NCI-H510A (cell line): Measurements from ENCODE around the gene GATAD2B.
"Not testable (repeated sequence)": the region's sequence is repeated elsewhere in the genome, so short reads cannot be mapped to it uniquely, and the experiment has no call there.

ENCODE experiments used
- DNase-seq: peaks from one replicate; lab custom pipeline; 2025; lab: John Stamatoyannopoulos, UW

GATAD2B gene

DNA sequence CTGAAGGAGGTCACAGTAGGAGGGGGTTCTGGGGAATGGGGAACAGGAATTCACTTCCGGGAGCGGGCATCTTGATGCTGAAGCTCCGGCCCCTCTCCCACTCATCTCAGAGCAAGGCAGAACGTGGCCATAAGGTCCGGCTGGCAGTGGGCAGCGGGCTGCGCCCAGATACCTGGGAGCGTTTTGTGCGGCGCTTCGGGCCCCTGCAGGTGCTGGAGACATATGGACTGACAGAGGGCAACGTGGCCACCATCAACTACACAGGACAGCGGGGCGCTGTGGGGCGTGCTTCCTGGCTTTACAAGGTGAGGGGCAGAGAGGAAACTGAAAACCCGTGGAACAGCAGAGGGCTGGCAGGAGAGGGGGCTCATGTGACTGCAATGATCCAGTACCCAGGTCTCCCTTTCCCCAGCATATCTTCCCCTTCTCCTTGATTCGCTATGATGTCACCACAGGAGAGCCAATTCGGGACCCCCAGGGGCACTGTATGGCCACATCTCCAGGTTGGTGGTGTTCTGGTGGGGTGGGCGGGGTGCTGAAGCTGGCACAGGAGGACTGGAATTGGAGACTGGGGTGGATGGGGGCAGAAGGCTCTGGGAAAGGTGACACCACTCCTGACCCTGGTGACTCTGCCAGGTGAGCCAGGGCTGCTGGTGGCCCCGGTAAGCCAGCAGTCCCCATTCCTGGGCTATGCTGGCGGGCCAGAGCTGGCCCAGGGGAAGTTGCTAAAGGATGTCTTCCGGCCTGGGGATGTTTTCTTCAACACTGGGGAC, 144.5 kb downstream of the GATAD2B start:
- no peak for DNase-seq

DNA sequence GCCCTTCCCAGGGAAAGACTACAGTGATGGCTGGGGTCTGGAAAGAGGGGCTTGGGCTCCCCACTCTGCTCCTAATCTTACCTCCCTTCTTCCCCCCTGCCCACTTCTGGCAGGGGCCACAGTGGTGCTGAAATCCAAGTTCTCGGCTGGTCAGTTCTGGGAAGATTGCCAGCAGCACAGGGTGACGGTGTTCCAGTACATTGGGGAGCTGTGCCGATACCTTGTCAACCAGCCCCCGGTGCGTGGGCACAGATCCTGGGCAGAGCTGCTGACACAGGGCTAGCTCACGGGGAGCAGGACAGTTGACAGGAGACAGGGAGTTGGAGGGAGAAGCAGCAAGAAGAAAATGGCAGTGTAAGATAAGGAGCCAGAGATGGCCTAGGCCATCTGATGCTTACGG, 145.1 kb downstream of the GATAD2B start:
- no peak for DNase-seq

DNA sequence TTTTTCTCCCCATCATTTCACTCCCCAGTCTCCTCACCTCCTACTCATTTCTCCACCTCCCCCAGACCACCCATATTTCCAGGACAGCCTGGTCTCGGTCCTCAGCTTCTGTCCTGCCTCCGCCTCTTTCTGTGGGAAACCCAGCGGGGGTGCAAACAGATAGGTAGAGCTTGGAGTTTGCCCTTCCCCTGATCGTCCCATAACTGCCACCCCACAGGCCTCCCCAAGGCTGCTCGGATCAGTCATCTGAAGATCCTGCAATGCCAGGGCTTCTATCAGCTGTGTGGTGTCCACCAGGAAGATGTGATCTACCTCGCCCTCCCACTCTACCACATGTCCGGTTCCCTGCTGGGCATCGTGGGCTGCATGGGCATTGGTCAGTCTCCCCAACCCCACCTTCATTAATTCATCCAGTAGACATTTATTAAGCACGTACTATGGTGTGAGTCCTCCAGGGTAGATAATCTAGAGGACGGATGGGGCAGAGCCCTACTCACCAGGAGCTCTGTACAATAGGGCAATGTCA, 145.9 kb downstream of the GATAD2B start:
- DNase-seq: no peak

DNA sequence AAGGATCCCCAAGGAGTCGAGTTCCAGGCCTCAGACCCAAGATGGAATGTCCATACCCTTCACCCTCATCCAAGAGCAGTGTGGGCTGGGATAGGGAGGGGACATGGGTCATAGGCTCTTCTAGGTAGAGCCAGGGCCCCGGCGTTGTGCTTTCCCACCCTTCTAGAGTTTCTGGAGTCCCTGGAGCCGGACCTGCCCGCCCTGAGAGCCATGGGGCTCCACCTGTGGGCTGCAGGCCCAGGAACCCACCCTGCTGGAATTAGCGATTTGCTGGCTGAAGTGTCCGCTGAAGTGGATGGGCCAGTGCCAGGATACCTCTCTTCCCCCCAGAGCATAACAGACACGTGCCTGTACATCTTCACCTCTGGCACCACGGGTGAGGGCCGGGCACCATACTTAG, 146.4 kb downstream of the GATAD2B start:
- no peak for DNase-seq

DNA sequence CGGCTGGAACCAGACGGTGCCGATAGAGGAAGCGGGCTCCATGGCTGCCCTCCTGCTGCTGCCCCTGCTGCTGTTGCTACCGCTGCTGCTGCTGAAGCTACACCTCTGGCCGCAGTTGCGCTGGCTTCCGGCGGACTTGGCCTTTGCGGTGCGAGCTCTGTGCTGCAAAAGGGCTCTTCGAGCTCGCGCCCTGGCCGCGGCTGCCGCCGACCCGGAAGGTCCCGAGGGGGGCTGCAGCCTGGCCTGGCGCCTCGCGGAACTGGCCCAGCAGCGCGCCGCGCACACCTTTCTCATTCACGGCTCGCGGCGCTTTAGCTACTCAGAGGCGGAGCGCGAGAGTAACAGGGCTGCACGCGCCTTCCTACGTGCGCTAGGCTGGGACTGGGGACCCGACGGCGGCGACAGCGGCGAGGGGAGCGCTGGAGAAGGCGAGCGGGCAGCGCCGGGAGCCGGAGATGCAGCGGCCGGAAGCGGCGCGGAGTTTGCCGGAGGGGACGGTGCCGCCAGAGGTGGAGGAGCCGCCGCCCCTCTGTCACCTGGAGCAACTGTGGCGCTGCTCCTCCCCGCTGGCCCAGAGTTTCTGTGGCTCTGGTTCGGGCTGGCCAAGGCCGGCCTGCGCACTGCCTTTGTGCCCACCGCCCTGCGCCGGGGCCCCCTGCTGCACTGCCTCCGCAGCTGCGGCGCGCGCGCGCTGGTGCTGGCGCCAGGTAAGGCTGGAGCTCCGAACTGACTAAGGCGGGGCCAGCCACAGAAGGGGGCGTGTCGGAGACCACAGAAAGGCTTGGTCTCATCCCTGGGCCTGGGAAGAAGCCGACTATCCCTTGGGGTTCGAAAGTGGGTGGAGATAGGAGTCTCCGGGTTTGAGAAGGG, 147.1 kb downstream of the GATAD2B start:
- DNase-seq: peak; percentile 78

DNA sequence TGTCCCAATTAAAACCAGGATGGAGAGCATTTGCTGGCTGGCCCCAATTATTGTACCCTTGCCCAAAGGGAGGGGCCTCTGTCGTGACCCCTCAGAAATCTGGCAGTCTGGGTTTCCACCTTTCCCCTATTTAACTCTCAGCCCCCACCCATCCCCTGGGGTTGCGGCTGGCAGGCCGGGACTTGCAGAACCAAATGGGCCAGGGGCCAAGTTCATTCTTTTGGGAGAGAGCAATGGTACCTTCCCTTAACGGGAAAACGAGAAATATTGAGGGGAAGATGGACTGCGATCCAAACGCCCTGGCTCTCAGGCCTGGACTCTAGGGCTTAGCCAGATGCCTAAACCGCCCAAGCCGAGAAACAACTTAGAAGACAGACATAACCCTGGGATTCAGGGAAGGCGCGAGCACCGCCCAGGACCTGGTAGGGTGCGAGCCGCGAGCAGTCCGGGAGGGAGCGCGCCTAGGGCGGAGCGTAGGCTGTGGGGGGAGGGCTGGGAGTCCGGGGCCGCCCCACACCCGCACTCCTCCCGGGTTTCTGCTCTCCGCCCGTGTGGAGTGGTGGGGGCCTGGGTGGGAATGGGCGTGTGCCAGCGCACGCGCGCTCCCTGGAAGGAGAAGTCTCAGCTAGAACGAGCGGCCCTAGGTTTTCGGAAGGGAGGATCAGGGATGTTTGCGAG, 147.9 kb downstream of the GATAD2B start, which contains the start of gene SLC27A3:
Gene SLC27A3 (plus strand): TSS at position 628 of the 678 bp plus-strand sequence. CDS start 91 bp downstream, outside the sequence.
- DNase-seq: peak; percentile 78

DNA sequence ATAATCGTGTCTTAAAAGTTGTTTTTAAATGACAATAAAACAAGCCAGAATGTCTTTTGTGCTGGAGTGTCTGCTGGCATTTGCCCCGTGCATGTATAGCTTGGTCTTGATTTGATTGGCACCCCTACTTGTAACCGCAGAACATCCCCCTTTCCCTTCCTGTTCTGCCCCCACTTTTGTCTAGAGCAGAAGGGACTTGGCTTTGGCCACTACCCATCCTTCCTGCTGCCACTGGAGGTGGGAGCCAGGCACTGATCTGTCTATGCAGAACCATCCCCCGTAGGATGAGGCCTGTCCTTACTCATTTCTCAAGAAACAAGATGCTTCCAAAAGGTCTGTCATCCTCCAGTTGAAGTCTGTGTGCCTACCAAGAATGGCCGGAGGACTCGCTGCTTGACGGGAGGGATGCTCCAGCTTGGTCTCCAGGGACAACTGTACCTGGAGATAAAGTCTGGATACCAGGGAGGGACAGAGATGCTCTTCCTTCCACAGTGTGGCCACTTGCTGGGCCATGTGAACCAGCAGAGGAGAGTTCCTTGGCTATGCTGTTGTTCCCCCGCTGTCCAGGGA, 148.7 kb downstream of the GATAD2B start:
- DNase-seq: no peak

DNA sequence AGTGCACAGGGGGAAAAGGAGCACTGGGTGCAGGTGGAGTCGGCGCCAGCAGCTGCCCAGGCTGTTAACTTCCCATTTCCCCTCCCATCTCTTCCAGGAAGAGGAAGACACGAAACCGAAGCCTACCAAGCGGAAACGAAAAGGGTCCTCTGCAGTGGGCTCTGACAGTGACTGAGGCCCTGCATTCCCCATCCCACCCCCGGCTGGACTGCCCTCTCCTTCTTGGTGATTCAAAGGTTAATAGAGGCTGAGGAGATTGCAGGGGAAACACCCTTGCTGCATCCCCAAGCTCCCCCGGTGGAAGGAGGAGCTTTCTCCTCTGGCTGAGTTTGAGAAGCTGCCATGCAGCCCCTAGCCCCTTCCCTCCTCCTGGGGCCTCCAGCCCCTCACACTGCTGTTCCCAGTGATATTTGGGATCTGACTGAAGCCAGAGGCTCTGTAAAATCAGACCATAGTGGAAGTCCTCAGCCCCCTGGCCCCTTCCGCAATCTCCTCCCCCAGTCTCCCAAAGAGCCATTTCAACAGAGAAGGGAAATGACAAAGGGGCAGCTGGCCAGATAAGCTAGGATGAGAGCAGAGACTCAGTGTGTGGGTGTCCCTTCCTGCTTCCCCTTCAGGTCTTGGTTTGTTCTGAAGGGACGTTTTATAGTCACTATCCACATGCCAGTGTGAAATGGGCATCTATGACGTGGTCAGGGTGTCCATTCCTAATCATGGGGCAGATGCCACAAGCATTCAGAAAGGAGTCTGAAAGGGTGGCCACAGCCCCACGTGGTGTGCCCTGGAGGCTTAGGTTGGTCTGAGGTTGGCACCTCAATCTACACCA, 149.5 kb downstream of the GATAD2B start:
- DNase-seq: no peak

DNA sequence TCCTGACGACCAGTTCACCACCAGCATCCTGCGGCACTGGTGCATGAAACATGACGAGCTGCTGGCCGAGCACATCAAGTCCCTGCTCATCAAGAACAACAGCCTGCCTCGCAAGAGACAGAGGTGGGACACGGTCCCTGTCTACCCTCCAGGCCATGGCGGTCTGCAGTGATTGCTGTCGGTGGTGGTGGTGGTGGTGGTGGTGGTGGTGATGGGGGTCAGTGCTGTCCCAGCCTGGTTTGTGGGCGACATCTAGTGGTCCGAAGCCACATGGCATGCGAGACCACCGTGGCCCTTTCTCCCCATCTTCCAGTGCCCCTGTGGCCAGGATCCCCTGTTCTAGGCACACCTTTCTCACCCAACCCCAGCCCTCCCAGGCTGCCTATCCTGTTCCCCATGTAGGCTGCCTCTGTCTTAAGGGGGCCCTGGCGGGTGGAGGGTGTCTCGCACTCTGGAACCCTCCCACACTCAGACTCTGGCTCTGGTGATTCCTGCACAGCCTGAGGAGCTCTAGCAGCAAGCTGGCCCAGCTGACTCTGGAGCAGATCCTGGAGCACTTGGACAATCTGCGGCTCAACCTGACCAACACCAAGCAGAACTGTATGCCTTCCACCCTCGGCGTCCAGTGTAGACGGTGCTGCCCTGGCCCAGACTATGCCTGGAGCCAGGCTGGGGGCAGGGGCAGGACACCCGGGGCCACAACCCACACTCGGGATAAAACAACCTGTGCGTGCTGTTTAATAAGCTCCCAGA, 150.8 kb downstream of the GATAD2B start:
- no peak for DNase-seq

DNA sequence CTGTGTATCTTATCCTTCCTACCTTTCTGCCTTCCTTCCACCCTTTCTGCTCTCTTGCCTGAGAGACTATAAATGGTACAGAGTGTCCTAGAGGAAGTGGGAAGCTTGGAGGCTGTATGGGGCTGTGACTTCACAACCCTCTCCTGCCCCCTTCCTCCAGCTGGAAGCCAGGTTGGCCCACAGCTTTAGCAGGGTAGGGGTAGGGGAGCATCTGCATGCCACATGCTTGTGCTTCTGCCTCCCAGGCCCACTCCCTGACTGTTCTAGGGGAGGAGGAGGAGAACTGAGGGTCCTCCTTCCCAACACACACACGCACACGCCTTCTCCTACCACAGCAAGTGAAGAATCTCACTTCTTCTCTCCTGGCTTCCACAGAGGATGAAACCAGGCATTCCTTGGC, 151.5 kb downstream of the GATAD2B start:
- DNase-seq: no peak

DNA sequence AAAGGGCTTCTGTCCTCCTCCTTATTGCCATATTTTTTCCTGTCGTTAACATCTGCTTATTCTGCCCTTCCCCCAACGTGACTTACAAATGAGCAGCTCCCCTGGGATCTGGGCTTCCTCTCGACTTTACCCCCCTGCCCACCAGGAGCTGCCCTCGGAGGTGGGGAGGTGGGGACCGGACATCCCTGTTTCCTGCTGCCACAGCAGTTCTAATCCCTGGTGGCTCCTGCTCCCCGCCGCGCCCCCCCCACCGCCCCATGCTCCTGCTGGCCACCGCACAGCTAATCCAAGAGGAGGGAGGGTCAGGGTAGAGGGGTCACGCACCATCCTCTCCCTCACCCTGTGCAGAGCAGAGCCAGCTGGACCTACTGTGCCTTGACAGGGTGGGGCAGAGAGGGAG, 152.0 kb downstream of the GATAD2B start:
- no peak for DNase-seq

DNA sequence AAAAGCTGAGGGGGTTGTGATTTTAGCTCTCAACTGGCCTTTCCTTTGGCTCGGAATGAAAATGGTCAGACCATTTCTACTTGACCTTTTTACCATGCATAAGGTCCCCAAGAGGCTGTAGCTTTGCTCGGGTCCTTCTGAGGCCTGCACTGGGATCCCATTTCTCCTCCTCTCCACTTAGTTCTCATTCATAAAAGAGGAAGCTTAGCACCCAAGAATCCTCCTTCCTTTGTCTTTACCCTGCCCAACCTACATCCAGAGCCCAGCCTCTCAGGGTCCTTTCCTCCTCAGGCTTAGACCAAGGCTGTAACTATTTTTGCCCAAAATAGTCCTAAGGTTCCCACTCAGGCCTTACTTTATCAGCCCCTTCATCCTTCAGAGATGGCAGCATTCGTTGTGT, 153.6 kb downstream of the GATAD2B start:
- no peak for DNase-seq

DNA sequence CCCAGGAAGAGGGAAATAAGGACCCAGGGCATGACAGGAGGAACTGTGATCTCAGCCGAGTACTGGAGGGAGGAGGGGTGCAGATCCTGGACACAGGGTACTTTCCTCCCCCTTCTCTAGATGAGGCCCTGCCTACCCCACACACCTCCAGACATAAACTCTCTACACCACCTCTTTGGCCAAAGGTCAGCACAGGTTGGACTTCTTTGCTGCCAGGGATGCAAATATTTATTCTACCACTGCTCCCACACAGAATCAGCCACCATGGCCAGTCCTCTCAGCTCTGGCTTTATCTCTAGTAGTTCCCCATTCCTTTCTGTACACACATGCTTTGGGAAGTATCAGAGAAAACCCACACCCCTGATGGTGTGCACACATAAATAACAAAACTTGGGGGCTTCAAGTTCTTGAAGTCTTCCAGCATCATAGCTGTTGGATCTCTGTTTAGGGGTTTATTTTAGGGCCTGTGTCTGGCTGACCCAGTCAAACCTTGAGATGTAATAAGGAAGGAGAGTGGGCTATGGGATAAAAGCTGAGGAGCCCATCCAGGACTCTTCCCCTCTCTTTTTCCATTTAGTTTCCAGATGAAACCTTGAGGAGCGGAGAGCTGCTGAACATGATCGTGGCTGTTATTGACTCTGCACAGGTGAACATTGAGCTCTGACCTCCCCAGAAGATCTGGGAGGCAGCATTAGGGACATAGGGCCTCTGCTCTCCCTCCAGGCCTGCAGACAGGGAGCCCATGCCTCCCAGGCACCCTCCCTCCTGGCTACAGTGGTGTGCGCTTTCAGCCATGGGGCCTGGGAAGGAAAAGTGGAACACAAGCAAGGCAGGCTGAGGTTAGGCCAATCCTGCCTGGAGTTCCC, 154.2 kb downstream of the GATAD2B start:
- no peak for DNase-seq

DNA sequence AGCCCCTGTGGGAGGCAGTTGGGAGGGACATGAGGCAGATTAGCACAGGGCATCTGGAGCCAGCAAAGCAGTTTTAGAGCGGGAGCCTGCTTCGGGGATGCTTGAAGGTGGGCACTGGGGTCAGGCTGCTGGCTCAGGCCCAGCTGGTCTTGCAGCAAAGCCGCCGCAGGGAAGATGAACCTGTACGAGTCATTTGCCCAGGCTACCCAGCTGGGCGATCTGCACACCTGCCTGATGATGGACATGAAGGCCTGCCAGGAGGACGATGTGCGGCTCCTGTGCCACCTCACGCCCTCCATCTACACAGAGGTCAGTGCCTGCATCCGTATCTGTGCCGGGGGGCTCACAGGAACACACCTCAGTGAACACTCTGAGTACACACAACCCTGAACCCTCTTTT, 155.3 kb downstream of the GATAD2B start:
- DNase-seq: no peak

DNA sequence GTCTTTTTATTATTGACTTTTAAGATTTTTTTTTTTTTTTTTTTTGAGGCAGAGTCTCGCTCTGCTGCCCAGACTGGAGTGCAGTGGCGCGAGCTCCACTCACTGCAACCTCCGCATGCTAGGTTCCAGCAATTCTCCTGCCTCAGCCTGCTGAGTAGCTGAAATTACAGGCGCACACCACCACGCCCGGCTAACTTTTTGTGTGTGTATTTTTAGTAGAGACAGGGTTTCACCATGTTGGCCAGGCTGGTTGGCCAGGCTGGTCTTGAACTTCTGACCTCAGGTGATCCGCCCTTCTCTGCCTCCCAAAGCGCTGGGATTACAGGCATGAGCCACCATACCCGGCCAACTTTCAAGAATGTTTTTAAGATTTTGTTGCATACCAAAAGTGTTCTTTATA, 156.1 kb downstream of the GATAD2B start:
- DNase-seq: not testable (repeated sequence)

DNA sequence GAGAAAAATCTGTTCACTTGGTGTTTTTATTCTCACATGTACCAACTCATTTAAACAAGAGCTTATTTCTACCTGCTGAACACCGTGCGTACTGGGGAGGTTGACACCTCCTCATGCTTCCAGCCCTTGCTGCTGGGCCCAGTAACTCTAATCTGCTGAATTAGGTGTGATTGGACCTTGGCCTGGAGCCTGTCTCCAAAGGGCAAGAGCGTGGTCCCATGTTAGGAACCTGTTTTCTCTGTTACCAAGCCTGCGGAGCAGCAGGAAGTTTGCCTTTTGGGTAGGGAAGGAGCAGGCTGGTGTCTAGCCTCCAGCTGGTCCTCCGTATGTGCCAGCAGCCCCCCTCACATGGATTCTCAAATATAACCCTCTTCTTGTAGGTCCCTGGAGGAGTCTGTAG, 158.5 kb downstream of the GATAD2B start:
- no peak for DNase-seq

DNA sequence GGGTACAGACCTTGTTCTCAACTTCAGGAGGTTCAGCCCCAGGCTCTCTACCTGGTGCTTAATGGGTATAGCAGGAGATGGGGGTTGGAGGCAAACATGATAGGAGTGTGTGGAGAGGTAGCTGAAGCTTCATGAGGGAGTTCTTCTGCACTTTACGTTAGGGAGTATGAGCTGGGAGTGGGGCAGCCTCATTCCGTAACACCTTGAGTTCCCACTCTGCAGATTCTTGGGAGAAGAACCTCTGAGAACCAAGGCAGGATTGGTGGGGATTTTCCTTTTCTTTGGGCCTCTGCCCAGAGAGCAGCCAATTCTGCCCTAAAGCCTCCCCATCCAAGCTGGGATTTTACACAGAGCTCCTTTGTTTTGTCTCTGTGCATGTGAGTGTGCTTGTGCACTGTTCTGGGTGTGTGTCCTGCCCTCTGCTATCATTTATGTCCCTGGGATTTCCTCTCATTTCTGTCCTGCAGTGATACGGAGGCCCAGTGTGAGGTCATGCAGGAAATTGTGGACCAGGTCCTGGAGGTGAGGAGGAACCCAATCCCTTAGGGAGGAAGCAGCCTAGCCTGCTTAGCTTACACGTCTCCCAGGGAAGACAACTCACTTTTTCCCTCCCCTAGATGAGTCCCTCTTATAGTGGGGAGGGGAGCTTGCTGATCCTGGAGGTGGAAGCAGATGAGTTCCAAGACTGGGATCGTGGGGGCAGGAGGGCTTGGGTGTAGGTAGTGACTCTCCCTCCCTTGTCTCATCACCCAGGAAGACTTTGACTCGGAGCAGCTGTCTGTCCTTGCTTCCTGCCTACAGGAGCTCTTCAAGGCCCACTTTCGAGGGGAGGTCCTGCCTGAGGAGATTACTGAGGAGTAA, 159.2 kb downstream of the GATAD2B start:
- no peak for DNase-seq

DNA sequence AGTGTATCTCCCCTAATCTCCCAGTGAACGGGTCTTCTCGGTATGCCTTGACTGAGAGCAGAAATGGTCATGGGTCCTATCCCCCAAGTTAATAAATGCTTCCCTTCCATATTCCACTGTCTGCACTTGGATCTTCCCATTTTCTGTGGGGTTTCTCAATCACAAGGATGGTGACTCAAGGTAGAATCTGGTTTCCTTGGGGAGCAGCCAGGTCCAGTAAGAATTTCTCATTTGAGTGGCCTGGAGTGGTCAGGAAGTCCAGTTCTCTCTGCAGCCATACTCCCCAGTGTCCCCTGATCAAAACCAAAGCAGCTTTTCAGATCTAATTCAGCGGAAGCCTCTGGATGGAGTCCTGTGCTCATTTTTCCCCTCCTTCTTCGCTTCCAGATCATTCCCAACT, 162.3 kb downstream of the GATAD2B start:
- no peak for DNase-seq
